Activated naive CD8-positive, alpha-beta T cell treated with anti-CD3 and anti-CD28 coated beads for 36 hours (primary cell): Measurements from ENCODE around the gene SMCR8. TPM values are rescaled to one million over a fixed set of nuclear protein-coding genes. Genes with fewer than 3 reads are reported as not detected.
"Not testable (repeated sequence)": the region's sequence is repeated elsewhere in the genome, so short reads cannot be mapped to it uniquely, and the experiment has no call there.

ENCODE experiments used
- DNase-seq: peaks from one replicate; pipeline ENCODE4 v3.0.0; 2021
- H3K27ac Mint-ChIP-seq: one replicate; pipeline ENCODE4 v1.8.0; 2022; ENCODE audit warnings: mild to moderate bottlenecking, moderate library complexity, mixed read lengths
- H3K27me3 Mint-ChIP-seq: one replicate; pipeline ENCODE4 v1.8.0; 2022; ENCODE audit warnings: mild to moderate bottlenecking, mixed read lengths
- H3K36me3 Mint-ChIP-seq: one replicate; pipeline ENCODE4 v1.8.0; 2021; ENCODE audit warnings: mild to moderate bottlenecking, mixed read lengths
- H3K4me1 Mint-ChIP-seq: one replicate; pipeline ENCODE4 v1.8.0; 2021; ENCODE audit warnings: mixed read lengths
- H3K4me3 Mint-ChIP-seq: one replicate; pipeline ENCODE4 v1.8.0; 2022; ENCODE audit warnings: mild to moderate bottlenecking, moderate library complexity, mixed read lengths
- H3K9me3 Mint-ChIP-seq: one replicate; pipeline ENCODE4 v1.8.0; 2022; ENCODE audit warnings: mixed read lengths
- total RNA-seq, 2 experiments: library from RNA; stranded (reverse); gene quantifications; one replicate each; pipeline ENCODE4 v1.2.3, GENCODE V29; 2021

Gene SMCR8
- total RNA-seq, 2 experiments from 2014 or later: 19.4 TPM

- DNase-seq: no peak
- peak overlapping the region; percentile 68 for H3K27ac Mint-ChIP-seq
- H3K27me3 Mint-ChIP-seq: no peaks in the 10 kb centered on the region
- no peaks in the 10 kb centered on the region for H3K36me3 Mint-ChIP-seq
- no peak overlapping the region for H3K4me3 Mint-ChIP-seq
- H3K9me3 Mint-ChIP-seq: no peaks in the 10 kb centered on the region
- H3K4me1 Mint-ChIP-seq: peaks cover 37% of the 10 kb centered on the region
Measured at GRCh38 chr17:18324140-18325050, 9.3 kb downstream of the SMCR8 start.

- no peak for DNase-seq
- peak overlapping the region; percentile 68 for H3K27ac Mint-ChIP-seq
- no peaks in the 10 kb centered on the region for H3K36me3 Mint-ChIP-seq
- no peaks in the 10 kb centered on the region for H3K9me3 Mint-ChIP-seq
- H3K27me3 Mint-ChIP-seq: no peaks in the 10 kb centered on the region
- H3K4me3 Mint-ChIP-seq: no peak overlapping the region
- H3K4me1 Mint-ChIP-seq: peaks cover 23% of the 10 kb centered on the region
Measured at GRCh38 chr17:18326039-18326438, 10.9 kb downstream of the SMCR8 start.

GRCh38 chr17:18326572-18326971 is 11.5 kb downstream of the SMCR8 start:
- Mint-ChIP-seq H3K27ac (peak overlapping the region; percentile 68), H3K4me3 (no peak overlapping the region), H3K9me3 (no peaks in the 10 kb centered on the region), H3K27me3 (no peaks in the 10 kb centered on the region), H3K36me3 (no peaks in the 10 kb centered on the region), H3K4me1 (peaks cover 20% of the 10 kb centered on the region)
- DNase-seq: no peak

GRCh38 chr17:18327093-18327492 is 12.0 kb downstream of the SMCR8 start:
- no peak overlapping the region for H3K27ac Mint-ChIP-seq
- peaks cover 23% of the 10 kb centered on the region for H3K4me1 Mint-ChIP-seq
- no peak for DNase-seq
- no peak overlapping the region for H3K4me3 Mint-ChIP-seq
- no peaks in the 10 kb centered on the region for H3K27me3 Mint-ChIP-seq
- H3K9me3 Mint-ChIP-seq: no peaks in the 10 kb centered on the region
- H3K36me3 Mint-ChIP-seq: peaks cover 3% of the 10 kb centered on the region

- Mint-ChIP-seq H3K36me3 (peaks cover 3% of the 10 kb centered on the region), H3K9me3 (no peaks in the 10 kb centered on the region), H3K4me3 (no peak overlapping the region), H3K27me3 (no peaks in the 10 kb centered on the region), H3K27ac (no peak overlapping the region), H3K4me1 (peaks cover 26% of the 10 kb centered on the region)
- DNase-seq: no peak
Measured at GRCh38 chr17:18327556-18327955, 12.5 kb downstream of the SMCR8 start.

- H3K27ac Mint-ChIP-seq: no peak overlapping the region
- peaks cover 3% of the 10 kb centered on the region for H3K36me3 Mint-ChIP-seq
- H3K27me3 Mint-ChIP-seq: no peaks in the 10 kb centered on the region
Measured at GRCh38 chr17:18328643-18329204, 13.6 kb downstream of the SMCR8 start.

GRCh38 chr17:18331879-18332278 is 16.8 kb downstream of the SMCR8 start:
- H3K9me3 Mint-ChIP-seq: no peaks in the 10 kb centered on the region
- peaks cover 8% of the 10 kb centered on the region for H3K36me3 Mint-ChIP-seq
- no peaks in the 10 kb centered on the region for H3K27me3 Mint-ChIP-seq

More at GRCh38 chr17:18328643-18329204, 13.6 kb downstream of the SMCR8 start:
- Mint-ChIP-seq H3K4me3 (no peak overlapping the region), H3K9me3 (no peaks in the 10 kb centered on the region), H3K4me1 (peaks cover 26% of the 10 kb centered on the region)
- no peak for DNase-seq

GRCh38 chr17:18332909-18333489 is 17.9 kb downstream of the SMCR8 start:
- Mint-ChIP-seq H3K27me3 (no peaks in the 10 kb centered on the region), H3K4me3 (no peak overlapping the region), H3K4me1 (peaks cover 9% of the 10 kb centered on the region), H3K27ac (no peak overlapping the region), H3K36me3 (peaks cover 8% of the 10 kb centered on the region), H3K9me3 (no peaks in the 10 kb centered on the region)
- no peak for DNase-seq

More at GRCh38 chr17:18331879-18332278, 16.8 kb downstream of the SMCR8 start:
- no peak for DNase-seq
- Mint-ChIP-seq H3K4me1 (peaks cover 9% of the 10 kb centered on the region), H3K27ac (peak overlapping the region; percentile 69), H3K4me3 (no peak overlapping the region)

- H3K4me3 Mint-ChIP-seq, H3K9me3 Mint-ChIP-seq, H3K27me3 Mint-ChIP-seq, DNase-seq, H3K4me1 Mint-ChIP-seq, H3K27ac Mint-ChIP-seq: not testable (repeated sequence)
- H3K36me3 Mint-ChIP-seq: peaks cover 20% of the 10 kb centered on the region
Measured at GRCh38 chr17:18338158-18338557, 23.1 kb downstream of the SMCR8 start.

- no peaks in the 10 kb centered on the region for H3K27me3 Mint-ChIP-seq
- H3K36me3 Mint-ChIP-seq: peaks cover 20% of the 10 kb centered on the region
- DNase-seq: no peak
- H3K27ac Mint-ChIP-seq: no peak overlapping the region
- H3K9me3 Mint-ChIP-seq: no peaks in the 10 kb centered on the region
- H3K4me3 Mint-ChIP-seq: no peak overlapping the region
- no peaks in the 10 kb centered on the region for H3K4me1 Mint-ChIP-seq
Measured at GRCh38 chr17:18339933-18340332, 24.8 kb downstream of the SMCR8 start.

GRCh38 chr17:18344021-18344420 is 28.9 kb downstream of the SMCR8 start:
- Mint-ChIP-seq H3K36me3 (peaks cover 17% of the 10 kb centered on the region), H3K9me3 (no peaks in the 10 kb centered on the region), H3K4me3 (no peak overlapping the region), H3K27me3 (no peaks in the 10 kb centered on the region), H3K4me1 (no peaks in the 10 kb centered on the region), H3K27ac (no peak overlapping the region)
- DNase-seq: no peak

GRCh38 chr17:18353541-18353940 is 38.4 kb downstream of the SMCR8 start:
- H3K4me1 Mint-ChIP-seq: no peaks in the 10 kb centered on the region
- peaks cover 4% of the 10 kb centered on the region for H3K36me3 Mint-ChIP-seq
- H3K4me3 Mint-ChIP-seq: no peak overlapping the region
- H3K27me3 Mint-ChIP-seq: no peaks in the 10 kb centered on the region
- no peaks in the 10 kb centered on the region for H3K9me3 Mint-ChIP-seq
- no peak overlapping the region for H3K27ac Mint-ChIP-seq
- DNase-seq: no peak

- no peak for DNase-seq
- H3K27ac Mint-ChIP-seq: no peak overlapping the region
- H3K36me3 Mint-ChIP-seq: peaks cover 15% of the 10 kb centered on the region
- H3K4me3 Mint-ChIP-seq: no peak overlapping the region
- no peaks in the 10 kb centered on the region for H3K27me3 Mint-ChIP-seq
- no peaks in the 10 kb centered on the region for H3K4me1 Mint-ChIP-seq
- H3K9me3 Mint-ChIP-seq: no peaks in the 10 kb centered on the region
Measured at GRCh38 chr17:18356624-18357023, 41.5 kb downstream of the SMCR8 start.

GRCh38 chr17:18360518-18360917 is 45.4 kb downstream of the SMCR8 start:
- no peak overlapping the region for H3K27ac Mint-ChIP-seq
- H3K27me3 Mint-ChIP-seq: no peaks in the 10 kb centered on the region
- H3K4me3 Mint-ChIP-seq: no peak overlapping the region
- no peaks in the 10 kb centered on the region for H3K9me3 Mint-ChIP-seq
- peaks cover 11% of the 10 kb centered on the region for H3K36me3 Mint-ChIP-seq
- H3K4me1 Mint-ChIP-seq: peaks cover 11% of the 10 kb centered on the region
- DNase-seq: no peak

- peak overlapping the region; percentile 91 for H3K4me3 Mint-ChIP-seq
- peaks cover 11% of the 10 kb centered on the region for H3K4me1 Mint-ChIP-seq
- peak overlapping the region; percentile 51 for H3K27ac Mint-ChIP-seq
- H3K36me3 Mint-ChIP-seq: peaks cover 11% of the 10 kb centered on the region
- H3K27me3 Mint-ChIP-seq: no peaks in the 10 kb centered on the region
- no peak for DNase-seq
- H3K9me3 Mint-ChIP-seq: no peaks in the 10 kb centered on the region
Measured at GRCh38 chr17:18361837-18362697, 47.0 kb downstream of the SMCR8 start.
